ENCODE measurements around the gene TMEM107. TPM values are rescaled to one million over a fixed set of nuclear protein-coding genes. Genes with fewer than 3 reads are reported as not detected.
A peak's percentile ranks its signal among the peaks of the same experiment; 100 is the strongest.

TMEM107 gene
- total RNA-seq, 1 experiment from 2014 or later, result 17.2 TPM

DNA sequence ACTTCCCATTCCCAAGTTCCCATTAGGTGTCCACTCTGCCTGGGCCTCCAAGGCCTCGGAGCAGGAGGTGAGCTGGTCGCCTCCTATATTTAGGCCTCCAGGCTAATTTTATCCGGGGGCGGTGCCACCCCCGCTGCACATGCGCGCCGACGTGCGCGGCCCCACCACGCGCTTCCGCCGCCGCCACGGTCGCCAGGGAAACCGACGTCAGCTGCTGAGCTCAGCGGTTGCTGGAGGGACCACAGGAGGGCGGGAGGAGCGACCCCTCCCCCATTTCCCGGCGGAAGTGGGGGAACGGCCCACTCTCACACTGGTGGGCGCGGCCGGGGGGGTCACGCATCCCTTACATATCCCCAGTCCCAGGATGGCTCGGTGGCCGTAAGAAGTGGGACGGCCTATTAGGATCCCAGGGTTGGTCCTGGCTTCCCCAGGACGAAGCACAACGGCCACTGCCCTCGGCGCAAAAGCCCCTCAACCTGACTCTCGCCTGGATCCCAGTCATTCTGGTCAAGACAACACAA lies 25.0 kb downstream of the TMEM107 start (continued):
- TF ChIP-seq, protein P1, sequence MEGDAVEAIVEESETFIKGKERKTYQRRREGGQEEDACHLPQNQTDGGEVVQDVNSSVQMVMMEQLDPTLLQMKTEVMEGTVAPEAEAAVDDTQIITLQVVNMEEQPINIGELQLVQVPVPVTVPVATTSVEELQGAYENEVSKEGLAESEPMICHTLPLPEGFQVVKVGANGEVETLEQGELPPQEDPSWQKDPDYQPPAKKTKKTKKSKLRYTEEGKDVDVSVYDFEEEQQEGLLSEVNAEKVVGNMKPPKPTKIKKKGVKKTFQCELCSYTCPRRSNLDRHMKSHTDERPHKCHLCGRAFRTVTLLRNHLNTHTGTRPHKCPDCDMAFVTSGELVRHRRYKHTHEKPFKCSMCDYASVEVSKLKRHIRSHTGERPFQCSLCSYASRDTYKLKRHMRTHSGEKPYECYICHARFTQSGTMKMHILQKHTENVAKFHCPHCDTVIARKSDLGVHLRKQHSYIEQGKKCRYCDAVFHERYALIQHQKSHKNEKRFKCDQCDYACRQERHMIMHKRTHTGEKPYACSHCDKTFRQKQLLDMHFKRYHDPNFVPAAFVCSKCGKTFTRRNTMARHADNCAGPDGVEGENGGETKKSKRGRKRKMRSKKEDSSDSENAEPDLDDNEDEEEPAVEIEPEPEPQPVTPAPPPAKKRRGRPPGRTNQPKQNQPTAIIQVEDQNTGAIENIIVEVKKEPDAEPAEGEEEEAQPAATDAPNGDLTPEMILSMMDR (IDR thresholded peaks at IDR 0.05), result no peak
- TF ChIP-seq, protein P2, sequence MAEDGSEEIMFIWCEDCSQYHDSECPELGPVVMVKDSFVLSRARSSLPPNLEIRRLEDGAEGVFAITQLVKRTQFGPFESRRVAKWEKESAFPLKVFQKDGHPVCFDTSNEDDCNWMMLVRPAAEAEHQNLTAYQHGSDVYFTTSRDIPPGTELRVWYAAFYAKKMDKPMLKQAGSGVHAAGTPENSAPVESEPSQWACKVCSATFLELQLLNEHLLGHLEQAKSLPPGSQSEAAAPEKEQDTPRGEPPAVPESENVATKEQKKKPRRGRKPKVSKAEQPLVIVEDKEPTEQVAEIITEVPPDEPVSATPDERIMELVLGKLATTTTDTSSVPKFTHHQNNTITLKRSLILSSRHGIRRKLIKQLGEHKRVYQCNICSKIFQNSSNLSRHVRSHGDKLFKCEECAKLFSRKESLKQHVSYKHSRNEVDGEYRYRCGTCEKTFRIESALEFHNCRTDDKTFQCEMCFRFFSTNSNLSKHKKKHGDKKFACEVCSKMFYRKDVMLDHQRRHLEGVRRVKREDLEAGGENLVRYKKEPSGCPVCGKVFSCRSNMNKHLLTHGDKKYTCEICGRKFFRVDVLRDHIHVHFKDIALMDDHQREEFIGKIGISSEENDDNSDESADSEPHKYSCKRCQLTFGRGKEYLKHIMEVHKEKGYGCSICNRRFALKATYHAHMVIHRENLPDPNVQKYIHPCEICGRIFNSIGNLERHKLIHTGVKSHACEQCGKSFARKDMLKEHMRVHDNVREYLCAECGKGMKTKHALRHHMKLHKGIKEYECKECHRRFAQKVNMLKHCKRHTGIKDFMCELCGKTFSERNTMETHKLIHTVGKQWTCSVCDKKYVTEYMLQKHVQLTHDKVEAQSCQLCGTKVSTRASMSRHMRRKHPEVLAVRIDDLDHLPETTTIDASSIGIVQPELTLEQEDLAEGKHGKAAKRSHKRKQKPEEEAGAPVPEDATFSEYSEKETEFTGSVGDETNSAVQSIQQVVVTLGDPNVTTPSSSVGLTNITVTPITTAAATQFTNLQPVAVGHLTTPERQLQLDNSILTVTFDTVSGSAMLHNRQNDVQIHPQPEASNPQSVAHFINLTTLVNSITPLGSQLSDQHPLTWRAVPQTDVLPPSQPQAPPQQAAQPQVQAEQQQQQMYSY (CRISPR knock-in tag; IDR thresholded peaks at IDR 0.05), result no peak
- peak; percentile 74 for TF ChIP-seq FOXK1 (CRISPR knock-in tag; IDR thresholded peaks at IDR 0.05)
- TF ChIP-seq NR1H2 (CRISPR knock-in tag; IDR thresholded peaks at IDR 0.05), result no peak
- TF ChIP-seq, protein P3, sequence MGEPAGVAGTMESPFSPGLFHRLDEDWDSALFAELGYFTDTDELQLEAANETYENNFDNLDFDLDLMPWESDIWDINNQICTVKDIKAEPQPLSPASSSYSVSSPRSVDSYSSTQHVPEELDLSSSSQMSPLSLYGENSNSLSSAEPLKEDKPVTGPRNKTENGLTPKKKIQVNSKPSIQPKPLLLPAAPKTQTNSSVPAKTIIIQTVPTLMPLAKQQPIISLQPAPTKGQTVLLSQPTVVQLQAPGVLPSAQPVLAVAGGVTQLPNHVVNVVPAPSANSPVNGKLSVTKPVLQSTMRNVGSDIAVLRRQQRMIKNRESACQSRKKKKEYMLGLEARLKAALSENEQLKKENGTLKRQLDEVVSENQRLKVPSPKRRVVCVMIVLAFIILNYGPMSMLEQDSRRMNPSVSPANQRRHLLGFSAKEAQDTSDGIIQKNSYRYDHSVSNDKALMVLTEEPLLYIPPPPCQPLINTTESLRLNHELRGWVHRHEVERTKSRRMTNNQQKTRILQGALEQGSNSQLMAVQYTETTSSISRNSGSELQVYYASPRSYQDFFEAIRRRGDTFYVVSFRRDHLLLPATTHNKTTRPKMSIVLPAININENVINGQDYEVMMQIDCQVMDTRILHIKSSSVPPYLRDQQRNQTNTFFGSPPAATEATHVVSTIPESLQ (CRISPR knock-in tag; IDR thresholded peaks at IDR 0.05), result no peak
- TF ChIP-seq, protein P4, sequence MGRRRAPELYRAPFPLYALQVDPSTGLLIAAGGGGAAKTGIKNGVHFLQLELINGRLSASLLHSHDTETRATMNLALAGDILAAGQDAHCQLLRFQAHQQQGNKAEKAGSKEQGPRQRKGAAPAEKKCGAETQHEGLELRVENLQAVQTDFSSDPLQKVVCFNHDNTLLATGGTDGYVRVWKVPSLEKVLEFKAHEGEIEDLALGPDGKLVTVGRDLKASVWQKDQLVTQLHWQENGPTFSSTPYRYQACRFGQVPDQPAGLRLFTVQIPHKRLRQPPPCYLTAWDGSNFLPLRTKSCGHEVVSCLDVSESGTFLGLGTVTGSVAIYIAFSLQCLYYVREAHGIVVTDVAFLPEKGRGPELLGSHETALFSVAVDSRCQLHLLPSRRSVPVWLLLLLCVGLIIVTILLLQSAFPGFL (CRISPR knock-in tag; IDR thresholded peaks at IDR 0.05; ENCODE audit: borderline replicate concordance), result no peak
- TF ChIP-seq, protein P5, sequence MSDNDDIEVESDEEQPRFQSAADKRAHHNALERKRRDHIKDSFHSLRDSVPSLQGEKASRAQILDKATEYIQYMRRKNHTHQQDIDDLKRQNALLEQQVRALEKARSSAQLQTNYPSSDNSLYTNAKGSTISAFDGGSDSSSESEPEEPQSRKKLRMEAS (CRISPR knock-in tag; IDR thresholded peaks at IDR 0.05), result peak; percentile 82
- TF ChIP-seq, protein P6, sequence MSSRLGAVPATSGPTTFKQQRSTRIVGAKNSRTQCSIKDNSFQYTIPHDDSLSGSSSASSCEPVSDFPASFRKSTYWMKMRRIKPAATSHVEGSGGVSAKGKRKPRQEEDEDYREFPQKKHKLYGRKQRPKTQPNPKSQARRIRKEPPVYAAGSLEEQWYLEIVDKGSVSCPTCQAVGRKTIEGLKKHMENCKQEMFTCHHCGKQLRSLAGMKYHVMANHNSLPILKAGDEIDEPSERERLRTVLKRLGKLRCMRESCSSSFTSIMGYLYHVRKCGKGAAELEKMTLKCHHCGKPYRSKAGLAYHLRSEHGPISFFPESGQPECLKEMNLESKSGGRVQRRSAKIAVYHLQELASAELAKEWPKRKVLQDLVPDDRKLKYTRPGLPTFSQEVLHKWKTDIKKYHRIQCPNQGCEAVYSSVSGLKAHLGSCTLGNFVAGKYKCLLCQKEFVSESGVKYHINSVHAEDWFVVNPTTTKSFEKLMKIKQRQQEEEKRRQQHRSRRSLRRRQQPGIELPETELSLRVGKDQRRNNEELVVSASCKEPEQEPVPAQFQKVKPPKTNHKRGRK (CRISPR knock-in tag; IDR thresholded peaks at IDR 0.05; ENCODE audit: borderline replicate concordance), result no peak
- TF ChIP-seq, protein P7, sequence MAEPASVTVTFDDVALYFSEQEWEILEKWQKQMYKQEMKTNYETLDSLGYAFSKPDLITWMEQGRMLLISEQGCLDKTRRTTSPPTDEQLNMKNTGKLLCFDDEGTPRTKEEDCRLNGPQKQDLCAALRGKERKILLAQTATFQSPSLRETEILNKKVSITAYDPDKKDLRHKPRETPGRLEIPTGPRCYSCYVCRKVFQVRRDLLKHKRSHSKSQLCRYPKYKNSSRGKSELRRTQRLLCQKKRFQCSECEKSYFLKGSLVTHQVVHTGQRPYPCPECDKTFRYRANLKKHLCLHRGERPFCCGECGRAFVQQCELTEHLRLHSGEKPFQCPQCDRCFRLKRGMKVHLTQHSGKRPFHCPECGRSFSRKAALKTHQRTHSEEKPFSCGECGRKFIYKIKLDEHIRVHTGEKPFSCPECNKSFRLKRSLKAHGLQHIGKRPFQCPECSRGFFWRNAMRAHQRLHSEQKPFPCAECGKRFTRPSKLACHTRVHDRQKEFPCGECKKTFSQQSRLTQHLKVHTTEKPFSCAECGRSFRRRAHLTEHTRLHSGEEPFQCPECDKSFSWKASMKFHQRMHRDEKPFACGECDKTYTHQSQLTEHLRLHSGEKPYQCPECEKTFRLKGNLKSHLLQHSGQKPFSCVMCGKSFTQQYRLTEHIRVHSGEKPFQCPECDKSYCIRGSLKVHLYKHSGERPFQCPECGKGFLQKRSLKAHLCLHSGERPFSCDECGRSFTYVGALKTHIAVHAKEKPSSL (CRISPR knock-in tag; conservative IDR thresholded peaks at IDR 0.05), result no peak
- TF ChIP-seq NR3C1 (CRISPR knock-in tag; conservative IDR thresholded peaks at IDR 0.05; ENCODE audit: low read depth), result no peak
- TF ChIP-seq, protein P8, sequence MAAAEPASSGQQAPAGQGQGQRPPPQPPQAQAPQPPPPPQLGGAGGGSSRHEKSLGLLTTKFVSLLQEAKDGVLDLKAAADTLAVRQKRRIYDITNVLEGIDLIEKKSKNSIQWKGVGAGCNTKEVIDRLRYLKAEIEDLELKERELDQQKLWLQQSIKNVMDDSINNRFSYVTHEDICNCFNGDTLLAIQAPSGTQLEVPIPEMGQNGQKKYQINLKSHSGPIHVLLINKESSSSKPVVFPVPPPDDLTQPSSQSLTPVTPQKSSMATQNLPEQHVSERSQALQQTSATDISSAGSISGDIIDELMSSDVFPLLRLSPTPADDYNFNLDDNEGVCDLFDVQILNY (CRISPR knock-in tag; IDR thresholded peaks at IDR 0.05), result no peak
- TF ChIP-seq, protein P9, sequence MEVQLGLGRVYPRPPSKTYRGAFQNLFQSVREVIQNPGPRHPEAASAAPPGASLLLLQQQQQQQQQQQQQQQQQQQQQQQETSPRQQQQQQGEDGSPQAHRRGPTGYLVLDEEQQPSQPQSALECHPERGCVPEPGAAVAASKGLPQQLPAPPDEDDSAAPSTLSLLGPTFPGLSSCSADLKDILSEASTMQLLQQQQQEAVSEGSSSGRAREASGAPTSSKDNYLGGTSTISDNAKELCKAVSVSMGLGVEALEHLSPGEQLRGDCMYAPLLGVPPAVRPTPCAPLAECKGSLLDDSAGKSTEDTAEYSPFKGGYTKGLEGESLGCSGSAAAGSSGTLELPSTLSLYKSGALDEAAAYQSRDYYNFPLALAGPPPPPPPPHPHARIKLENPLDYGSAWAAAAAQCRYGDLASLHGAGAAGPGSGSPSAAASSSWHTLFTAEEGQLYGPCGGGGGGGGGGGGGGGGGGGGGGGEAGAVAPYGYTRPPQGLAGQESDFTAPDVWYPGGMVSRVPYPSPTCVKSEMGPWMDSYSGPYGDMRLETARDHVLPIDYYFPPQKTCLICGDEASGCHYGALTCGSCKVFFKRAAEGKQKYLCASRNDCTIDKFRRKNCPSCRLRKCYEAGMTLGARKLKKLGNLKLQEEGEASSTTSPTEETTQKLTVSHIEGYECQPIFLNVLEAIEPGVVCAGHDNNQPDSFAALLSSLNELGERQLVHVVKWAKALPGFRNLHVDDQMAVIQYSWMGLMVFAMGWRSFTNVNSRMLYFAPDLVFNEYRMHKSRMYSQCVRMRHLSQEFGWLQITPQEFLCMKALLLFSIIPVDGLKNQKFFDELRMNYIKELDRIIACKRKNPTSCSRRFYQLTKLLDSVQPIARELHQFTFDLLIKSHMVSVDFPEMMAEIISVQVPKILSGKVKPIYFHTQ (CRISPR knock-in tag; IDR thresholded peaks at IDR 0.05), result no peak
- TF ChIP-seq, protein P10, sequence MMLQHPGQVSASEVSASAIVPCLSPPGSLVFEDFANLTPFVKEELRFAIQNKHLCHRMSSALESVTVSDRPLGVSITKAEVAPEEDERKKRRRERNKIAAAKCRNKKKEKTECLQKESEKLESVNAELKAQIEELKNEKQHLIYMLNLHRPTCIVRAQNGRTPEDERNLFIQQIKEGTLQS (CRISPR knock-in tag; conservative IDR thresholded peaks at IDR 0.05), result no peak
- TF ChIP-seq NFE2L1 (CRISPR knock-in tag; IDR thresholded peaks at IDR 0.05), result no peak
- TF ChIP-seq, protein P11, sequence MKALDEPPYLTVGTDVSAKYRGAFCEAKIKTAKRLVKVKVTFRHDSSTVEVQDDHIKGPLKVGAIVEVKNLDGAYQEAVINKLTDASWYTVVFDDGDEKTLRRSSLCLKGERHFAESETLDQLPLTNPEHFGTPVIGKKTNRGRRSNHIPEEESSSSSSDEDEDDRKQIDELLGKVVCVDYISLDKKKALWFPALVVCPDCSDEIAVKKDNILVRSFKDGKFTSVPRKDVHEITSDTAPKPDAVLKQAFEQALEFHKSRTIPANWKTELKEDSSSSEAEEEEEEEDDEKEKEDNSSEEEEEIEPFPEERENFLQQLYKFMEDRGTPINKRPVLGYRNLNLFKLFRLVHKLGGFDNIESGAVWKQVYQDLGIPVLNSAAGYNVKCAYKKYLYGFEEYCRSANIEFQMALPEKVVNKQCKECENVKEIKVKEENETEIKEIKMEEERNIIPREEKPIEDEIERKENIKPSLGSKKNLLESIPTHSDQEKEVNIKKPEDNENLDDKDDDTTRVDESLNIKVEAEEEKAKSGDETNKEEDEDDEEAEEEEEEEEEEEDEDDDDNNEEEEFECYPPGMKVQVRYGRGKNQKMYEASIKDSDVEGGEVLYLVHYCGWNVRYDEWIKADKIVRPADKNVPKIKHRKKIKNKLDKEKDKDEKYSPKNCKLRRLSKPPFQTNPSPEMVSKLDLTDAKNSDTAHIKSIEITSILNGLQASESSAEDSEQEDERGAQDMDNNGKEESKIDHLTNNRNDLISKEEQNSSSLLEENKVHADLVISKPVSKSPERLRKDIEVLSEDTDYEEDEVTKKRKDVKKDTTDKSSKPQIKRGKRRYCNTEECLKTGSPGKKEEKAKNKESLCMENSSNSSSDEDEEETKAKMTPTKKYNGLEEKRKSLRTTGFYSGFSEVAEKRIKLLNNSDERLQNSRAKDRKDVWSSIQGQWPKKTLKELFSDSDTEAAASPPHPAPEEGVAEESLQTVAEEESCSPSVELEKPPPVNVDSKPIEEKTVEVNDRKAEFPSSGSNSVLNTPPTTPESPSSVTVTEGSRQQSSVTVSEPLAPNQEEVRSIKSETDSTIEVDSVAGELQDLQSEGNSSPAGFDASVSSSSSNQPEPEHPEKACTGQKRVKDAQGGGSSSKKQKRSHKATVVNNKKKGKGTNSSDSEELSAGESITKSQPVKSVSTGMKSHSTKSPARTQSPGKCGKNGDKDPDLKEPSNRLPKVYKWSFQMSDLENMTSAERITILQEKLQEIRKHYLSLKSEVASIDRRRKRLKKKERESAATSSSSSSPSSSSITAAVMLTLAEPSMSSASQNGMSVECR (CRISPR knock-in tag; IDR thresholded peaks at IDR 0.05; ENCODE audit: borderline replicate concordance), result peak; percentile 21; the same call in 1 of the 2 replicates
- TF ChIP-seq SMAD4 (CRISPR knock-in tag; IDR thresholded peaks at IDR 0.05), result no peak

All from WTC11 (cell line).